ENCODE measurements around the gene MKRN1. TPM values are rescaled to one million over a fixed set of nuclear protein-coding genes. Genes with fewer than 3 reads are reported as not detected.

MKRN1 gene
- total RNA-seq, result 36.1 and 44.3 TPM in 2 replicates

GRCh38 chr7:140479062-140479738, at the start of gene MKRN1:
MKRN1 (minus strand) TSS chr7:140479505; CDS start chr7:140479344, 161 bp downstream.

GRCh38 chr7:140403878-140404564, 75.3 kb downstream of the MKRN1 start, which contains the start of gene RAB19:
RAB19 (plus strand) TSS chr7:140404058; CDS start chr7:140407647, 3,589 bp downstream.

Other genes with a start within 250 kb of the MKRN1 start
- gene SLC37A3, start 81.0 kb downstream of the MKRN1 start, total RNA-seq, result 50.7 and 53.0 TPM in 2 replicates
- 0.17 TPM in 1 of 2 replicates, not detected in the other for gene RAB19, start 75.4 kb downstream of the MKRN1 start, total RNA-seq
- gene DENND2A, start 161.3 kb upstream of the MKRN1 start, total RNA-seq, result 0.33 and 1.0 TPM in 2 replicates
- gene ADCK2, start 193.4 kb upstream of the MKRN1 start, total RNA-seq, result 17.2 and 26.3 TPM in 2 replicates
- gene NDUFB2, start 217.2 kb upstream of the MKRN1 start, total RNA-seq, result 118 and 142 TPM in 2 replicates

Measured in dermis lymphatic vessel endothelial cell (primary cell).